HPDE6-E6E7 (cell line): Measurements from ENCODE around the gene ZNF407.

Experiments
- DNase-seq: peaks from one replicate; pipeline ENCODE4 v3.0.0; 2011; ENCODE audit warnings: missing footprints; ENCODE audit errors: extremely low spot score

Gene ZNF407

DNA sequence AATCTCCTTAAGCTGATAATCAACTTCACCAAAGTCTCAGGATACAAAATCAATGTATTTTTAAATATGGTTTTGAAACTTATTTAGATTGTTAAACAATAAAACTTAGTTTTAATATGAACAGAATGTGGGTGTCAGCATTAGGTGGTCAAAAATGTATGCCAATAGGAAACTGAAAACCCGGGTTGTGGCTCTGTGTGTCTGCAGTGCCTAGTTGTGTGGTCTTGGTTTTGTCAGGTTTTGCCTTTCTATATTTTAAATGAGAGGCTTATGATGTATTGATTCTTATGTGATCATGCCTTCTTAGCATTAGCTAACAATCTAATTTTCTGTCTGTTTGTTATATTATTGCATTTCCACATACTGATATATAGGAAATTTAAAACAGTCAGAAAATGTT lies 227.8 kb downstream of the ZNF407 start:
- no peak for DNase-seq

- DNase-seq: no peak
Measured at GRCh38 chr18:74826572-74826971, 228.9 kb downstream of the ZNF407 start.

DNA sequence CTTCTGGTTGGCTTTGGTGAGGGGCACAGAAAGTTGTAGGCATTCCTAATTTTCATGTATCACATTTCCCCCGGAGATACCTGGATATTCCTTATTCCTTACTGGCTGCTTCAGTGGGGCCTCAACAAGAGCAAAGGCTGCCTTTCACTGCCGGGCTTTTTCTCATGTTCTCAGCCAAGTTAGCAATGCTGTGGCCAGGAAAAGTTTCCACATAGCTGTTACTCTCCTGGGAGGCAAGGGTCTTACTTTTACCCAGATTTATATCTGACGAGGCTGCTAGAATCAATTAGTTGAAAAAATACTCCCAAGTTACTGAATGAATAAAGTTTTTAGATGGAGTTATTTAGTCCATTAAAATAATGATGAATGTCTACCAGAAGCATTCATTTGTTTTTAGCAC lies 230.5 kb downstream of the ZNF407 start:
- no peak for DNase-seq

- peak; percentile 71 for DNase-seq
Measured at GRCh38 chr18:74831571-74832250, 234.0 kb downstream of the ZNF407 start.

- DNase-seq: no peak
Measured at GRCh38 chr18:74832381-74832780, 234.7 kb downstream of the ZNF407 start.

DNA sequence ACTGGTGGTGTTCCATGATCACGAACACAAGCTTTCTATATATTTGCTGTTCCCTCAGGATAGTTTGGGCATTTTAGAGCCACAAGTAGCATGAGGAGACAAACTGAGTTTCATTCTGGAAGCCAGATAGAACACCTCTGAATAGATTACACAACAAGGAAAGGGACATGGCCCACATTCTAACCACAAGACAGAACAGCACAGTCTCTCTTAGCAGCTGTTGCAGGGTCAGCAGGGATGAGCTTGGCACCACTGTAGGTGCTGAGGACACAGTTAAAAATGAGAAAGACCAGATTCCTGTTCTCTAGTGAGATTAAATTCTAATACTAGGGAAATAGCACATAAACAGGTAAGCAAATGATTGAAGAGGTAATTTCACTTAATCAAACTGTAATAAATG lies 235.3 kb downstream of the ZNF407 start:
- DNase-seq: no peak

GRCh38 chr18:74834424-74835309 lies 237.0 kb downstream of the ZNF407 start:
- DNase-seq: no peak

- DNase-seq: no peak
Measured at GRCh38 chr18:74836296-74837139, 238.8 kb downstream of the ZNF407 start.

- peak; percentile 19 for DNase-seq
Measured at GRCh38 chr18:74840492-74841167, 243.0 kb downstream of the ZNF407 start.

DNA sequence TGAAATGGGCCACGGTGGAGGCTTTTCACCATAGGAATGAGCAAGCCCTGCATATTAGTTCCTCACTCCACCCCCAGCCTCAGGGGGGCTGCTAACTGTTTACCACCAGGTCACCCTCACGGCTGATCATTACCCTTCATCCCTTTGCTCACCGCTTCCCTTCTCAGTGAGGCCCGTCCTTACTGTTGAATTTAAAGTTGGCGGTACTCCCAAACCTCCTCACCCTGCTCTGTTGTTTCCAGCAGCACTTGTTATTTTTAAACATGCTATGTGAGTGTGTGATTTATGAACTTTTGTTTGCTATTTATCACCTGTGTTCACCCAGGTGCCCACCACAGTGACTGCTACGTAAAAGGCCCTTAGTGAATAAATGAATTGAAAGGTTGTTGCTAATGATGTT lies 243.6 kb downstream of the ZNF407 start:
- no peak for DNase-seq

DNA sequence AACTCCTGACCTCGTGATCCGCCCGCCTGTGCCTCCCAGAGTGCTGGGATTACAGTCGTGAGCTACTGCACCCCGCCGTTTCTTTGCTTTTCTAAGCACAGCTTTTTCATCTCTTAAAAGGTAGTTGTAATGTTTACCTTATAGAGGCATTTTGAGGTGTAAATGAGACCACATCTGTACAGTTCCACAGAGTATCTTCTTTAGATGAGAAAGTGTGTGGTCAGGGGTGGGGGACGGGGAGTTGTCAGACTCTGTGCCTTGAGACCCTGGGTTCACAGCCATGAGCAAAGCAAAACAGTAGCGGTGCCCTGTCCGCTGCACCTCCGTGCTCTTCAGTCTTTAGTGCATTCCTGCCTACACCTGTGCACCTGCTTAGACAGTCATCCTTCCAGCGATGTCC lies 251.6 kb downstream of the ZNF407 start:
- no peak for DNase-seq

- DNase-seq: no peak
Measured at GRCh38 chr18:74856434-74856833, 258.8 kb downstream of the ZNF407 start.

DNA sequence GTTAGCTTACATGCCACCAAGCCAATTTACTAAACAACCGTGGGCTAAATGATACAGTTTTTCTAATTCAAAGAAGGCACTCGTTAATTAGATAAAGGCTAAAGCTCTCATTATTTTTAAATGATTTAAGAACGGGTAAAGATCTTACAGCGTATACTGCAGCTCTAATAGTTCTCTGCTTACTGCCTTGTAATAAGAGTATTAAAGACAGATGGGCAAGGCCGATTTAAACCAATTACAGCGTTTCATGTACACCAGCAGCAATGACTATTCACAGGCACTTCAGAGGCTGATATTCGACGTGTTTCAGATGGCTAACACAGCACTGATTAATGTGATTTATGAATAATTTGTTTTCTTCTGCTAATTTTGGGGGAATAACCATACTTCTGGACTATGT lies 259.3 kb downstream of the ZNF407 start:
- DNase-seq: no peak

DNA sequence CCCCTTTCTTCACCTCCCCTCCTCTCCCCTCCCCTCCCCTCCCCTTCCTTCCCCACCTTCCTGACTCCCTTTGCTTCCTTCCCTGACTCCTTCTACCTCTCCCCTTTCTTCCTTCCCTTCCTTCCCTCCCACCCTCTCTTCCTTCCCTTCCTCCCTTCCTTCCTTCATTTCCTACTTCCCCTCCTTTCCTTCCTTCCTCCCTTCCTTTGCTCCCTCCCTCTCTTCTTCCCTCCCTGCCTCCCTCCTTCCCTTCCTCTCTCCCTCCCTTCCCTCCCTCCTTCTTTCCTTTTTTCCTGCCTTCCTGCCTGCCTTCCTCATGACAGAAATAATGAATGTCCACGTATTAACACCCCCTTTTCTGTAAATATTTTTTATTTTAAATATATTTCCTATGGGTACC lies 260.2 kb downstream of the ZNF407 start:
- no peak for DNase-seq

GRCh38 chr18:74861154-74861553 lies 263.5 kb downstream of the ZNF407 start:
- DNase-seq: no peak

- no peak for DNase-seq
Measured at GRCh38 chr18:74862094-74862493, 264.4 kb downstream of the ZNF407 start.

DNA sequence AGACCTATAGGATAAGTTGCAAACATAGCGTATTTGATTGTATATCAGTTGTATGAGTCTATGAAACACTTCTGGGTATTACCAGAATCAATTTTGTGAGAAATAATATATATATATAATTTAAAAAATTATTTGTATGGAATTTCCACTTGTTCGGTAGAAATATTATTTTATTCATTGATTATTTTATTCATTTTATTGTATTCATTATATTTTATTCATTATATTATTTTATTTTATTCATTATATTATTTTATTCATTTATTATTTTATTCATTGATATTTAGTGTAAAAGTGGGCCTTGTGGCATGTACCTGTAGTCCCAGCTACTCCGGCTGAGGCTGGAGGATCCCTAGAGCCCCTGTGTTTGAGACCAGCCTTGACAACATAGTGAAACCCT lies 268.9 kb downstream of the ZNF407 start:
- no peak for DNase-seq

DNA sequence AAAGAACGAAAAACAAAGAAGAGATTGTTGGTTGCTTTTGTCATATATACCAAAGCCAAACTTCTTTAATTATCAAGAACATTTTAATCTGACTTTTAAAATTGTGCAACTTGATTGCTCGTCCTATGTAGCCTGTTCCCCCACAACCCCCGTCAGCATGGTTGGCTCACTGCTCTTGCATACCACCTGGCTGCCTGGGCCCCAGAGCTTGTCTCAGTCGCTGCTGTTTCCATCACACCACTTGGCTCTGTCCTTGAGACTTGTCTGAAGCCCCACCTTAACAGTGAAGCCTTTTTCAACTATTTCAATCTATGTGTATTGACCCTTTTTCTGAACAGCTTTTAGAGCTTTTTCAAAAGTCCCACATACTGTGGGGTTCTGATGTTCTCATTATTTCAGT lies 270.8 kb downstream of the ZNF407 start:
- DNase-seq: no peak

- no peak for DNase-seq
Measured at GRCh38 chr18:74869904-74870863, 272.5 kb downstream of the ZNF407 start.

DNA sequence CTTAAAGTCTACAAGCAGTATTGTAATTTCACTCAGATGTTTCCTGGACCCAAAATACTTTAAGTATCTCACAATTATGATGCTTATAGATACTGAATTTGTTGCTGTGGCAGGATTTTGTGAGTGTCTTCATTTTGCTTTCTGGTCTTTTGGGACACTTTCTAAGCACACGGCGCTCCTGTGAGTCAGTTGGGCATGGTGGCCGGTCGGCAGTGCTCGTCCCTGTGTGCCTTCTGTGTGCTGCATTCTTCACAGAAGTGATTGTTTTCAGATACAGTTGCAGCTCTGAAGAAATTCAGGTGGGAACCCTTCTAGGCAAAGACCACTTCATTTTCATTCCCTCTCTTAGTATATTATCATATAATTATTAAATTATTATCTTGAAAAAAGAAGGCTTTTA lies 273.3 kb downstream of the ZNF407 start:
- DNase-seq: no peak

GRCh38 chr18:74873629-74874028 lies 276.0 kb downstream of the ZNF407 start:
- DNase-seq: no peak
